Fibroblast of lung (primary cell): ENCODE results near the gene SH3PXD2A. TPM values are rescaled to one million over a fixed set of nuclear protein-coding genes. Genes with fewer than 3 reads are reported as not detected.

Source experiments
- DNase-seq, 2 donors: peaks; one replicate each; pipeline versions ENCODE4 v3.0.0 to v3.0.0-alpha.2; 2010; ENCODE audit warnings: low read depth in 2 of 2
- H2AFZ ChIP-seq: 2 replicates; pipeline ENCODE4 v1.5.1; 2012; ENCODE audit warnings: low read length, control low read depth, inconsistent platforms
- H3K27ac ChIP-seq: 2 replicates; pipeline ENCODE4 v1.5.1; 2011; ENCODE audit warnings: low read length, control low read depth; ENCODE audit not compliant: insufficient read depth
- H3K27me3 ChIP-seq: 2 replicates; pipeline ENCODE4 v1.5.1; 2011; ENCODE audit warnings: mild to moderate bottlenecking, low read length; ENCODE audit not compliant: control insufficient read depth, insufficient read depth
- H3K36me3 ChIP-seq: 2 replicates; pipeline ENCODE4 v1.5.1; 2011; ENCODE audit warnings: low read length; ENCODE audit not compliant: control insufficient read depth, insufficient read depth
- H3K4me1 ChIP-seq: 2 replicates; pipeline ENCODE4 v1.5.1; 2011; ENCODE audit warnings: low read length; ENCODE audit not compliant: control insufficient read depth, insufficient read depth; ENCODE audit errors: extremely low read depth
- H3K4me2 ChIP-seq: 2 replicates; pipeline ENCODE4 v1.5.1; 2011; ENCODE audit warnings: low read length, control low read depth; ENCODE audit not compliant: insufficient read depth; ENCODE audit errors: extremely low read depth
- H3K4me3 ChIP-seq, 4 experiments: fragments of 200-600 bp in 1 of 4; sonication (generic) in 1 of 4; replicated peaks in 1 of 4; 2 replicates each; pipeline ENCODE4 v1.5.1; 2011 to 2016; ENCODE audit warnings: low read length in 4 of 4, low read depth in 3 of 4, mild to moderate bottlenecking in 3 of 4, control low read depth in 2 of 4, inconsistent platforms in 1 of 4, mixed read lengths in 1 of 4; ENCODE audit not compliant: insufficient read depth in 1 of 4; ENCODE audit errors: control extremely low read depth in 1 of 4
- H3K79me2 ChIP-seq: 2 replicates; pipeline ENCODE4 v1.5.1; 2012; ENCODE audit warnings: mild to moderate bottlenecking, low read length, inconsistent platforms; ENCODE audit not compliant: control insufficient read depth, insufficient read depth
- H3K9ac ChIP-seq: 2 replicates; pipeline ENCODE4 v1.5.1; 2011; ENCODE audit warnings: mild to moderate bottlenecking, low read length, control low read depth; ENCODE audit not compliant: insufficient read depth
- H3K9me3 ChIP-seq: 2 replicates; pipeline ENCODE4 v1.5.1; 2012; ENCODE audit warnings: low read depth, low read length; ENCODE audit not compliant: control insufficient read depth, insufficient read depth
- H4K20me1 ChIP-seq: 2 replicates; pipeline ENCODE4 v1.5.1; 2011; ENCODE audit warnings: low read length; ENCODE audit not compliant: control insufficient read depth, insufficient read depth; ENCODE audit errors: extremely low read depth
- EZH2 ChIP-seq: IDR thresholded peaks from 2 replicates; pipeline ENCODE4 v1.5.1; 2012; ENCODE audit warnings: low read length, control low read depth, mild to moderate bottlenecking; ENCODE audit errors: missing control alignments
- polyA plus RNA-seq, 2 donors: library from polyadenylated mRNA; depleted of rRNA in 1 of 2; stranded (reverse) in 1 of 2; unstranded in 1 of 2; fragments of >200 nt; gene quantifications; 2 replicates each; pipeline ENCODE4 v1.2.1, GENCODE V29; 2011 to 2012; ENCODE audit warnings: missing spikeins in 1 of 2
- total RNA-seq: library from RNA; depleted of rRNA; stranded (reverse); fragments of >200 nt; gene quantifications from 2 replicates; pipeline ENCODE4 v1.2.1, GENCODE V29; 2014
- TF ChIP-seq, protein P1 (sequence below), 2 donors: IDR thresholded peaks in 1 of 2; conservative IDR thresholded peaks in 1 of 2; 1 replicate in 1 of 2; 2 replicates in 1 of 2; pipeline ENCODE4 v1.5.1; 2011 to 2012; ENCODE audit warnings: low read length in 2 of 2, control low read depth in 1 of 2, inconsistent platforms in 1 of 2, low read depth in 1 of 2, mild to moderate bottlenecking in 1 of 2

The SH3PXD2A gene
- total and polyA plus RNA-seq, 2 donors (not counting 1 experiment from before 2014, with no cell fraction given) = 25.5 to 33.2 TPM

DNA sequence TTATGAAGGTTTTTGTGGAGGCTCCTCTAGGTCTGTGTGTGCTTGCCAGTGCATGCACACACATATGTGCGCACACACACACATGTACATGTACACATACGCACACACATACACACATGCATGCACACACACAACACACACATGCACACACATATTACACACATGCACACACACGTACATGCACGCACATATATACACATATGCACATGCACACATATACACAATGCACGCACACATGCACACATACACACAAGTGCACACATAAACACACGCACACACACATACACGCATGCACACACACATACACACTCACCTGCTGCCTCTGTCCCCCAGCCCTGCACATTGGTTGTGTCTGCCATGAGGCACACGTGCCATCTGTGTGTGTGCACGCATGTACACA, 295.6 kb downstream of the SH3PXD2A start:
- no peaks in the 10 kb centered on the region for H3K36me3 ChIP-seq
- H4K20me1 ChIP-seq = no peaks in the 10 kb centered on the region
- H3K9ac ChIP-seq = no peak overlapping the region
- H2AFZ ChIP-seq = no peak overlapping the region
- H3K27me3 ChIP-seq = peaks cover 9% of the 10 kb centered on the region
- no peak overlapping the region for H3K27ac ChIP-seq
- H3K9me3 ChIP-seq = no peaks in the 10 kb centered on the region
- H3K4me1 ChIP-seq = peaks cover under 1% of the 10 kb centered on the region
- DNase-seq = no peak
- no peaks in the 10 kb centered on the region for H3K79me2 ChIP-seq
- no peak overlapping the region for H3K4me3 ChIP-seq
- H3K4me2 ChIP-seq = no peak overlapping the region
- TF ChIP-seq EZH2 = no peak
- TF ChIP-seq, protein P1, sequence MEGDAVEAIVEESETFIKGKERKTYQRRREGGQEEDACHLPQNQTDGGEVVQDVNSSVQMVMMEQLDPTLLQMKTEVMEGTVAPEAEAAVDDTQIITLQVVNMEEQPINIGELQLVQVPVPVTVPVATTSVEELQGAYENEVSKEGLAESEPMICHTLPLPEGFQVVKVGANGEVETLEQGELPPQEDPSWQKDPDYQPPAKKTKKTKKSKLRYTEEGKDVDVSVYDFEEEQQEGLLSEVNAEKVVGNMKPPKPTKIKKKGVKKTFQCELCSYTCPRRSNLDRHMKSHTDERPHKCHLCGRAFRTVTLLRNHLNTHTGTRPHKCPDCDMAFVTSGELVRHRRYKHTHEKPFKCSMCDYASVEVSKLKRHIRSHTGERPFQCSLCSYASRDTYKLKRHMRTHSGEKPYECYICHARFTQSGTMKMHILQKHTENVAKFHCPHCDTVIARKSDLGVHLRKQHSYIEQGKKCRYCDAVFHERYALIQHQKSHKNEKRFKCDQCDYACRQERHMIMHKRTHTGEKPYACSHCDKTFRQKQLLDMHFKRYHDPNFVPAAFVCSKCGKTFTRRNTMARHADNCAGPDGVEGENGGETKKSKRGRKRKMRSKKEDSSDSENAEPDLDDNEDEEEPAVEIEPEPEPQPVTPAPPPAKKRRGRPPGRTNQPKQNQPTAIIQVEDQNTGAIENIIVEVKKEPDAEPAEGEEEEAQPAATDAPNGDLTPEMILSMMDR (conservative IDR thresholded peaks at IDR 0.05 in 1 of 2, IDR thresholded peaks at IDR 0.05 in 1 of 2; ENCODE audit: low read depth in 1 of 2, low read length in 2 of 2) = no peak

DNA sequence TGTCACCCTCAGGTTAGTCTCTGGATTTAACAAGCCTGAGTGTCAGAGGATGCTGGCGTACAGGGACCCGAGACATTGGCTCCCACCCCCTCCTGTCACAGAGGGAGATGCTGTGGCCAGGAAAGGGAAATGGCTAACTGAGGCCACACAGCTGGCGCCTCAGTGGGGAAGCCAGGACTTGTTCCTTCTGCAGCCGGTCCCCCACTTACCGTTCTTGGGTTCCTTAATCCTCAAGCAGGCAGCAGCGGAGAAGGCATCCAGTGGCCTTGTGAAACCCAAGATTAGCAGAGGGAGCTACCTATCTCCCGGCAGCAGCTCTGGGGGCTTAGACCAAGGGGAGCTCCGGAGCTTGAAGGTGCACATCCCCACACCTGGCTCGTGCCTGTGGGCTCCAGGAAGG, 296.5 kb downstream of the SH3PXD2A start:
- no peaks in the 10 kb centered on the region for H4K20me1 ChIP-seq
- no peaks in the 10 kb centered on the region for H3K36me3 ChIP-seq
- no peak overlapping the region for H3K9ac ChIP-seq
- TF ChIP-seq, protein P1 (conservative IDR thresholded peaks at IDR 0.05 in 1 of 2, IDR thresholded peaks at IDR 0.05 in 1 of 2; ENCODE audit: low read depth in 1 of 2, low read length in 2 of 2) = no peak
- TF ChIP-seq EZH2 = no peak
- H3K9me3 ChIP-seq = no peaks in the 10 kb centered on the region
- H3K79me2 ChIP-seq = no peaks in the 10 kb centered on the region
- H3K4me1 ChIP-seq = peaks cover 4% of the 10 kb centered on the region
- H2AFZ ChIP-seq = no peak overlapping the region
- no peak for DNase-seq
- peaks cover 9% of the 10 kb centered on the region for H3K27me3 ChIP-seq
- no peak overlapping the region for H3K4me3 ChIP-seq
- no peak overlapping the region for H3K4me2 ChIP-seq
- H3K27ac ChIP-seq = no peak overlapping the region

DNA sequence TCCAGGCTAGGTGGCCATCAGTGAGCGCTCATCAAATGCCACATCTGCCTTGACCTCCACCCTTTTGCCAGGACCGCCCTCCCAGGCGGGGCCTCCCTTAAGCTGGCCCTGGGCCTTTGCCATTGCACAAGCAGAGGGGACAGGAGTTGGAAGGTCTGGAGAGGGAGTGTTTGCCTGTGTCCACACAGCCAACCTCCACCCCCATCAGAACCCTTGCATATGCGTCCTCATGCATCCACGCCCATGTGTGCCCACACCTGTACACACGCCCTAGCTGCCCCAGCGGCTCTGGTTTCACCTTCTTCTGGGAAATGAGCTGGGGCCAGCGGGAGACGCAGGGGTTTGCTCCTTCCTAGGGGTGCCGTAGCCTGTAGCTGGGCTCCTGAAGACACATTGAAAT, 297.9 kb downstream of the SH3PXD2A start:
- no peaks in the 10 kb centered on the region for H4K20me1 ChIP-seq
- H3K4me2 ChIP-seq = no peak overlapping the region
- H3K4me3 ChIP-seq = no peak overlapping the region
- H3K27me3 ChIP-seq = peaks cover 13% of the 10 kb centered on the region
- no peaks in the 10 kb centered on the region for H3K9me3 ChIP-seq
- TF ChIP-seq, protein P1 (conservative IDR thresholded peaks at IDR 0.05 in 1 of 2, IDR thresholded peaks at IDR 0.05 in 1 of 2; ENCODE audit: low read depth in 1 of 2, low read length in 2 of 2) = no peak
- no peak for TF ChIP-seq EZH2
- no peak overlapping the region for H2AFZ ChIP-seq
- no peaks in the 10 kb centered on the region for H3K79me2 ChIP-seq
- H3K4me1 ChIP-seq = peaks cover 4% of the 10 kb centered on the region
- no peak overlapping the region for H3K27ac ChIP-seq
- no peak for DNase-seq
- H3K36me3 ChIP-seq = no peaks in the 10 kb centered on the region
- H3K9ac ChIP-seq = no peak overlapping the region
